Fibroblast of the aortic adventitia (primary cell): ENCODE data around the gene RNF207. TPM values are rescaled to one million over a fixed set of nuclear protein-coding genes. Genes with fewer than 3 reads are reported as not detected.

Source experiments
- DNase-seq: peaks from one replicate; pipeline ENCODE4 v3.0.0-alpha.2; 2010; ENCODE audit warnings: low read depth
- H3K4me3 ChIP-seq: 2 replicates; pipeline ENCODE4 v1.5.1; 2011; ENCODE audit warnings: low read depth, mild to moderate bottlenecking, control low read depth, low read length, moderate library complexity
- total RNA-seq: library from RNA; depleted of rRNA; stranded (reverse); fragments of >200 nt; gene quantifications from 2 replicates; pipeline ENCODE4 v1.2.3, GENCODE V29; 2012; ENCODE audit warnings: low replicate concordance
- TF ChIP-seq, protein P1 (sequence below): IDR thresholded peaks from 2 replicates; pipeline ENCODE4 v1.5.1; 2011; ENCODE audit warnings: mild to moderate bottlenecking, low read length, control low read depth, inconsistent platforms; ENCODE audit not compliant: insufficient read depth

Gene RNF207, protein sequence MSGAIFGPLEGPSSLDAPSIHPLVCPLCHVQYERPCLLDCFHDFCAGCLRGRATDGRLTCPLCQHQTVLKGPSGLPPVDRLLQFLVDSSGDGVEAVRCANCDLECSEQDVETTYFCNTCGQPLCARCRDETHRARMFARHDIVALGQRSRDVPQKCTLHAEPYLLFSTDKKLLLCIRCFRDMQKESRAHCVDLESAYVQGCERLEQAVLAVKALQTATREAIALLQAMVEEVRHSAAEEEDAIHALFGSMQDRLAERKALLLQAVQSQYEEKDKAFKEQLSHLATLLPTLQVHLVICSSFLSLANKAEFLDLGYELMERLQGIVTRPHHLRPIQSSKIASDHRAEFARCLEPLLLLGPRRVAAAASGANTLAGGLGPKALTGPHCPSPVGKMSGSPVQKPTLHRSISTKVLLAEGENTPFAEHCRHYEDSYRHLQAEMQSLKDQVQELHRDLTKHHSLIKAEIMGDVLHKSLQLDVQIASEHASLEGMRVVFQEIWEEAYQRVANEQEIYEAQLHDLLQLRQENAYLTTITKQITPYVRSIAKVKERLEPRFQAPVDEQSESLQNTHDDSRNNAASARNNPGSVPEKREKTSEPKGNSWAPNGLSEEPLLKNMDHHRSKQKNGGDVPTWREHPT
- 7.8 and 42.6 TPM in 2 replicates for total RNA-seq

DNA sequence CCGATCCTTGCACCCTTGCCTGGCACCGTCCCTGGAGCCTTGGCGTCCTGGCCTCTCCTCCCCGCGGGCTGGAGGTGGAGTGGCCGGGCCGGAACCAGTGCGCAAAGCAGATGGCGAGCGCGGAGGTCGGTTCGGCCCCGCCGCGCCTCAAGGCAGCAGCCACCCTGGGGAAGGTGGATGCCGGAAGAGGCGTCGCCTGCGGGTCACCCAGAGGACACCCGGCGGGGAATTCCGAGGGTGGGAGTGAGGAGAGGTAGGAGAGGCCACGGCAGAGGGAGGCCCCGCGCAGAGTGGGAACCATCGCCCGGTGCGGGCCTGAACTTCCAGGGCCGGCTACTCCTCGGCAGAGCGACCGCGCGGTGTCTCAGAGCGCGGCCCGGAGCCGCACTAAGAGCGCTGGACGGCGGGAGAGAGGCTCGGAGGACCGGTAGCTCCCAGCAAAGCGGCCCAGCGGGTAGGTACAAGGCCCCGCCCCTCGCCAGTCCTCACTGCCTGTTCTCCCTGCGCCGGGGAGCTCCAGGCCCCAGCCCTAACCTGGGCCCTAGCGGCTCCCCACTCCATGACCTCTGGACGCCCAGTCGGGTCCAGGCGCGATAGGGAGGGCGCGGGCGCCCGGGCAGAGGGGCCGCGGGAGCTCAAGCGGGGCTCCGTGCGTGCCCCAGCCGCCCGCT, at the start of gene RNF207:
Gene RNF207, plus strand, starts transcription at position 271 of the 671 bp plus-strand sequence. CDS start 417 bp downstream, outside the sequence.
- peak; percentile 67 for DNase-seq
- TF ChIP-seq, protein P1, sequence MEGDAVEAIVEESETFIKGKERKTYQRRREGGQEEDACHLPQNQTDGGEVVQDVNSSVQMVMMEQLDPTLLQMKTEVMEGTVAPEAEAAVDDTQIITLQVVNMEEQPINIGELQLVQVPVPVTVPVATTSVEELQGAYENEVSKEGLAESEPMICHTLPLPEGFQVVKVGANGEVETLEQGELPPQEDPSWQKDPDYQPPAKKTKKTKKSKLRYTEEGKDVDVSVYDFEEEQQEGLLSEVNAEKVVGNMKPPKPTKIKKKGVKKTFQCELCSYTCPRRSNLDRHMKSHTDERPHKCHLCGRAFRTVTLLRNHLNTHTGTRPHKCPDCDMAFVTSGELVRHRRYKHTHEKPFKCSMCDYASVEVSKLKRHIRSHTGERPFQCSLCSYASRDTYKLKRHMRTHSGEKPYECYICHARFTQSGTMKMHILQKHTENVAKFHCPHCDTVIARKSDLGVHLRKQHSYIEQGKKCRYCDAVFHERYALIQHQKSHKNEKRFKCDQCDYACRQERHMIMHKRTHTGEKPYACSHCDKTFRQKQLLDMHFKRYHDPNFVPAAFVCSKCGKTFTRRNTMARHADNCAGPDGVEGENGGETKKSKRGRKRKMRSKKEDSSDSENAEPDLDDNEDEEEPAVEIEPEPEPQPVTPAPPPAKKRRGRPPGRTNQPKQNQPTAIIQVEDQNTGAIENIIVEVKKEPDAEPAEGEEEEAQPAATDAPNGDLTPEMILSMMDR: no peak
- H3K4me3 ChIP-seq: peak within 1 kb of the TSS; percentile 65

DNA sequence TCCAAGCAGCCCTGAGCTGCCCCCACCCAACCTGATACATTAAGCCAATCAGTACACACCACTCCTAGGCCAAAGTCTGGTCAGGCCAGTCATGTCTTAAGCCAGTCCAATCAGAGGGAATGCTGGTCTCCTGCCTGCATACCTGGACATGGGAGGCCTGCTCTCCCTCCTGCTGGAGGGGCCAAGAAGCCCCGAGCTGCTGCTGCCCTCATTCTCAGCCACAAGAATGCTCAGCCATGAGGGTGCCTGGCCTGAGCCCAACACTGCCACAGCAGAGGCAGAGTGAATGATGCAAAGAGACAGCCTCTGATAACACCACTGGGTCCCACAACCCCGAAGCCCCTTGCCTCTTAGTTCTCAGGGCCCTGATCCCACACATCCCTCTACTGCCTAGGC, 48.8 kb upstream of the RNF207 start:
- TF ChIP-seq, protein P1: no peak
- no peak overlapping the region for H3K4me3 ChIP-seq
- no peak for DNase-seq

DNA sequence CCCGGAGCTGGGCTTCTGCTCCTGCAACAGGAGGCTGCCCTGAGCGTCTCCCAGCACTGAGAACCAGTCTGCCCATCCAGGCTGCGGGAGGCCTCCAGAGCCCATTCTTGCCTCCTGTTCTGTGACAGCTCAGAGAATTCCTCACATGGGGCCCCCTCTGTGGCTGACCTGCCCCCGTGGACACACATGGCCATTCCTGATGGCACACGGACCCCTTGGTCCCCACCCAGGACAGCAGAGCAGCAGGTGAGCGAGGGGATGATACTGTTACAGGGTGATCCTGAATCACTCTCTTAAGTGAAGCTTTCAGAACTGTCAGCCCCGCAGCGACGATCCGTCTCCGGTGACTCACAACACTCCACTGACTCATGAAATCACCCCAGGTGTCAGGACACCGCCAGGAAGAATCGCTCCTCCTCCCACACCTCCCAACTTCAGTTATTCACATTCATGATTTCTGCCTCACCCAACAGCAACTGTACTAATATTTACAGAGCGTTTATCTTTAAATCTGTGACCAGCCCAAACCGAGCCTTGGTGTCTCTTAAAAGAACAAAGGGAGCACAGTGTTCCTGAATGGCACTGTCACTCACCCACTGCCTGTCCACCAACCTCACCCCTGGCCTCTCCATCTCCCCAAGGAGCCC, 48.3 kb upstream of the RNF207 start:
- DNase-seq: no peak
- TF ChIP-seq, protein P1: no peak

DNA sequence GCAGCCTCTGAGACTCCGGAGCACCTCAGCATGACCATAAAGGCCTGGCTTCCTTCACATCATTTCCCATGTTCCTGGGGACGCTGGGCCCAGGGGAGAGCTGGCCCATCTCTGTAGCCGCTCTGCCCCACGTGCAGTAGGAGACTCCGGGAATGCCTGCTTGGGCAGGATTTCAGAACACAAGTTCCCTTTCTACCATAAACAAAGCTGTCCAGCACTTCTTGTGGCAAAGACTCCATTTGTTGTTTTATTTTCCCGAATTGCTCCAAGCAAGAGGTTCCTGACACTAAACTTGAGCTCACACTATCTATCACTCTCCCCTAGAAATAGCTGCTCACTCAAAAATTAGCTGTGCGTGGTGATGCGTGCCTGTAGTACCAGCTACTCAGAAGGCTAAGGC, 47.7 kb upstream of the RNF207 start:
- TF ChIP-seq, protein P1: no peak
- no peak for DNase-seq
- H3K4me3 ChIP-seq: no peak overlapping the region

More for the DNA sequence above, 48.3 kb upstream of the RNF207 start:
- no peak overlapping the region for H3K4me3 ChIP-seq

DNA sequence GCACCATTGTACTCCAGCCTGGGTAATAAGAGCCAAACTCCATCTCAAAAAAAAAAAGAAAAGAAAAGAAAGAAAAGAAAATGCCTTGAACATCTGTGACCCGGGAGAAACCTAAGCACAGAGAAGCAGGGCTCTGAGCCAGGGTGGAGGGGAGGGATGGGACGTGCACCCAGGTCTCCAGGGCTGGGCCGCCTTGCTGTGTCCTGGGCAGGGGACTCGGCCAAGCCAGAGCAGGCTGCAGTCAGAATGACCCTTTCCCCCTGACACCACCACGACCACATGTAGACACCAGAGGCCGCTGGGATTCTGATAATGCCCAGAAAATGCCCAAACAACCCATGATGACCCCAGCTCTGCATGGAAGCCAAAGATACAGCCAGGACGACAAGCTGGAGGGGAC, 43.6 kb upstream of the RNF207 start:
- H3K4me3 ChIP-seq: no peak overlapping the region
- TF ChIP-seq, protein P1: no peak
- DNase-seq: no peak

DNA sequence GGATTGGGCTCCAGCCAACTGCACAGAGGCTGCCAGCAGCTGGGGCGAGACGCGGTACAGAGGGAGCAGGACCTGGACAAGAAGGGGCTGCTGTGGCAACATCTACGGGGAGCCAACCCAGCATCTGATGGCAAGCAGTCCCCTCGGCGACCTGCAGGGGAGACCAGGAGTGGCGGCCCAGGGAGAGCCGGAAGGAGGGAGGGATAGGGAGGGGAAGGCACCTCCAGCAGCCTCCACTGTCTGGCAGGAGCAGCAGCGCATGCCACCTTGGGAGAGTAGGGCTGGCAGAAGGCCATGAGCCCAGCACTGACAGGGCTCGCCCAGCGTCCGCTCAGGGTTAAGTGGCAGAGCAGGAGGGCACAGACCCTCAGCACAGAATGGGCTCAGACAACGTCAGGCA, 43.1 kb upstream of the RNF207 start:
- H3K4me3 ChIP-seq: no peak overlapping the region
- DNase-seq: no peak
- TF ChIP-seq, protein P1: no peak
